ENCODE results near the gene DPY19L3.

- TF ChIP-seq EZH2phosphoT487 (IDR thresholded peaks at IDR 0.05; ENCODE audit: borderline replicate concordance) (no peak), CTCF (conservative IDR thresholded peaks at IDR 0.05; ENCODE audit: low read length) (no peak)
Observed at GRCh38 chr19:32457571-32458158, 52.1 kb downstream of the DPY19L3 start.

Measured in Loucy (cell line).